Heart left ventricle (tissue), 13 donors: ENCODE measurements around the gene UXT.
"Not testable (repeated sequence)": the region's sequence is repeated elsewhere in the genome, so short reads cannot be mapped to it uniquely, and the experiment has no call there.

Source experiments
- POLR2A ChIP-seq, 2 donors: fragments of 450-650 bp; IDR thresholded peaks; one replicate each; pipeline ENCODE4 v1.6.1; 2017; ENCODE audit warnings: antibody characterized with exemption in 2 of 2, mild to moderate bottlenecking in 2 of 2, moderate library complexity in 2 of 2
- TF ChIP-seq, protein P1 (sequence below), 12 donors: fragments of 200-600 bp; sonication (generic) in 4 of 12; IDR thresholded peaks; one replicate each; pipeline versions ENCODE4 v1.5.0 to v1.8.0; 2018 to 2022; ENCODE audit warnings: antibody characterized with exemption in 12 of 12, mild to moderate bottlenecking in 5 of 12
- donor health status: ischemic (EF 13 %, LVEDD 7.1; RV severe dilation, severe dysfunction).
- donor health status: DM: no; HTN: yes; CAD: no.
- donor health status: DM: no; HTN: no; CAD: no.
- donor health status: ischemic (EF 25% LVEDD 6.9; RV normal size, moderate dysfunction).
- donor health status: ischemic (EF 25% LVEDD 5.7; RV mildly dilated, moderate dysfunction).
- donor health status: ischemic (EF 35%, LVEDD 5.7; RV mildly dilated, moderate dysfunction).
- donor health status: nonischemic (EF 11% LVEDD 7.7; RV severe dilation, severe dysfunction).
- donor health status: DM: yes; HTN: yes; CAD: no.
- donor health status: PGD.
- donor health status: ischemic (EF 29% LVEDD 5.4; RV normal size, mild dysfunction).
- donor health status: nonischemic (EF 23%, LVEDD 6.1; RV moderate dilation, normal function).

GRCh38 chrX:47675959-47676859, 17.2 kb upstream of the UXT start:
- TF ChIP-seq, protein P1, sequence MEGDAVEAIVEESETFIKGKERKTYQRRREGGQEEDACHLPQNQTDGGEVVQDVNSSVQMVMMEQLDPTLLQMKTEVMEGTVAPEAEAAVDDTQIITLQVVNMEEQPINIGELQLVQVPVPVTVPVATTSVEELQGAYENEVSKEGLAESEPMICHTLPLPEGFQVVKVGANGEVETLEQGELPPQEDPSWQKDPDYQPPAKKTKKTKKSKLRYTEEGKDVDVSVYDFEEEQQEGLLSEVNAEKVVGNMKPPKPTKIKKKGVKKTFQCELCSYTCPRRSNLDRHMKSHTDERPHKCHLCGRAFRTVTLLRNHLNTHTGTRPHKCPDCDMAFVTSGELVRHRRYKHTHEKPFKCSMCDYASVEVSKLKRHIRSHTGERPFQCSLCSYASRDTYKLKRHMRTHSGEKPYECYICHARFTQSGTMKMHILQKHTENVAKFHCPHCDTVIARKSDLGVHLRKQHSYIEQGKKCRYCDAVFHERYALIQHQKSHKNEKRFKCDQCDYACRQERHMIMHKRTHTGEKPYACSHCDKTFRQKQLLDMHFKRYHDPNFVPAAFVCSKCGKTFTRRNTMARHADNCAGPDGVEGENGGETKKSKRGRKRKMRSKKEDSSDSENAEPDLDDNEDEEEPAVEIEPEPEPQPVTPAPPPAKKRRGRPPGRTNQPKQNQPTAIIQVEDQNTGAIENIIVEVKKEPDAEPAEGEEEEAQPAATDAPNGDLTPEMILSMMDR (IDR thresholded peaks at IDR 0.05) = not testable (repeated sequence)
- TF ChIP-seq POLR2A (IDR thresholded peaks at IDR 0.05) = not testable (repeated sequence)
